SK-N-MC (cell line): ENCODE data around the gene NEURL2.

Experiments
- DNase-seq: peaks from one replicate; pipeline ENCODE4 v3.0.0-alpha.2; 2011; ENCODE audit warnings: low read depth, low spot score
- H3K27ac ChIP-seq: fragments of 200-600 bp; sonication (generic); 2 replicates; pipeline ENCODE4 v1.5.1; 2016; ENCODE audit warnings: mixed run types
- H3K36me3 ChIP-seq: fragments of 200-600 bp; sonication (generic); 2 replicates; pipeline ENCODE4 v1.6.1; 2017; ENCODE audit warnings: antibody characterized with exemption, low read length, mixed read lengths; ENCODE audit not compliant: insufficient read depth
- H3K4me3 ChIP-seq: fragments of 200-600 bp; sonication (generic); 2 replicates; pipeline ENCODE4 v1.5.1; 2016
- H3K9ac ChIP-seq: fragments of 200-600 bp; sonication (generic); 2 replicates; pipeline ENCODE4 v1.8.0; 2017; ENCODE audit warnings: mixed run types, mixed read lengths; ENCODE audit not compliant: insufficient read length
- H3K9me3 ChIP-seq: fragments of 200-600 bp; sonication (generic); 2 replicates; pipeline ENCODE4 v1.6.1; 2017; ENCODE audit warnings: low read depth, mild to moderate bottlenecking, antibody characterized with exemption, low read length, moderate library complexity, mixed read lengths
- EZH2 ChIP-seq: fragments of 200-600 bp; sonication (generic); IDR thresholded peaks from one replicate; pipeline ENCODE4 v1.6.1; 2017; ENCODE audit warnings: antibody characterized with exemption
- FOXP2 ChIP-seq: optimal IDR thresholded peaks from 2 replicates; pipeline ENCODE3; 2011; ENCODE audit warnings: mild to moderate bottlenecking, moderate library complexity; ENCODE audit not compliant: insufficient read depth; ENCODE audit errors: extremely low read length, control extremely low read depth
- POLR2AphosphoS5 ChIP-seq: IDR thresholded peaks from 2 replicates; pipeline ENCODE4 v1.6.1; 2012; ENCODE audit warnings: mild to moderate bottlenecking, low read depth, low read length, borderline replicate concordance

Gene NEURL2

DNA sequence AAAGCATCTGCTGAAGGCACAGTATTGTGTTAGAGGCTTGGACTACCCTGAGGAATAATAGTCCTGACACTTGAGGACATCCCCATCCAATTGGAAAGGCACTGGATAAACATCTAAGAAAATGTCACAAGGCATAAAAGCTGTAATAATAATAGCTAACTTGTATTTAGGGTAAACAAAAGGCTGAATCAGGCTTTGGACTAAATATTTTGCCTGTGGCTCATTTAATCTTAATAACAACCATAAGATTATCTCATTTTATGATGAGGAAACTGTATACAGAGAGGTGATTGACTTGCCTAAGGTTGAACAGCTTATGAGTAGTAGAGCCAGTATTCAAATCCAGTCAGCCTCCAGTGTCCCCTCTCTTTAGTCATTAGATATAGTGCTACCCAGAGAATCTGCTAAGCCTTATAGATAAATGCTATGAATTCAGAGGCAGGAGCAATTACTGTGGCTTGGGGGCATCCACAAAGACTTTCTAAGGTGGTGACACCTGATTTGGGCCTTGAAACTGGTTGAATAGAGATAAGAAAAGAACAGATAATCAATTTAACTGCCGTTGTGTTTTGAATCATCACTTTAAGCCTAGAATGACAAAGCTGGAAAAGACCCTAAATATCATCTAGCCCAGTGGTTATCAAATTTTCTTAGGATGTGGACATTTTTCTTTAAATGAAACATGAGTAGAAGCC is 17.5 kb downstream of the NEURL2 start:
- TF ChIP-seq FOXP2 (no peak), POLR2AphosphoS5 (no peak), EZH2 (no peak)
- DNase-seq, result no peak
- Histone ChIP-seq H3K4me3 (no peak overlapping the region), H3K9me3 (no peaks in the 10 kb centered on the region), H3K36me3 (no peaks in the 10 kb centered on the region), H3K9ac (no peak overlapping the region), H3K27ac (no peak overlapping the region)

DNA sequence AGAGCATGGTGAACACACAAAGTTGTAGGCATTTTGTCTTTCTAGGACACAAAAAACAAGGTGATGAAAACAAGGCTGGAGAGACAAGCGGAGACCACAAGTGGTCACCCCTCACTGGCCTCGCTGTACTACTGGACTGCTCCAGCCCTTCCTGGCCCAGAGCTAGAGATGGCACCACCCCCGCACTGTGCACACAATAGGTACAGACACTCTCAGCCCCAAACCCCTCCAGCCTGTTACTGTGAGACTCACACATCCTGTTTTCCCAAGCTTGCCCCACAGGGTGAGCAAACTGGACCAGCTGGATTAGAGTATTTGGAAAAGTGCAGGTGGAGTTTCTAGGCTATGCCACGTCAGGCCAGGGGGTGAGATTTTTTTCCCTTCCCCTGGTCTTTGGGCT is 18.4 kb downstream of the NEURL2 start:
- no peaks in the 10 kb centered on the region for H3K9me3 ChIP-seq
- no peak overlapping the region for H3K9ac ChIP-seq
- TF ChIP-seq FOXP2, result no peak
- no peak for TF ChIP-seq POLR2AphosphoS5
- no peak for TF ChIP-seq EZH2
- no peak overlapping the region for H3K4me3 ChIP-seq
- no peak for DNase-seq
- H3K36me3 ChIP-seq, result no peaks in the 10 kb centered on the region
- no peak overlapping the region for H3K27ac ChIP-seq

DNA sequence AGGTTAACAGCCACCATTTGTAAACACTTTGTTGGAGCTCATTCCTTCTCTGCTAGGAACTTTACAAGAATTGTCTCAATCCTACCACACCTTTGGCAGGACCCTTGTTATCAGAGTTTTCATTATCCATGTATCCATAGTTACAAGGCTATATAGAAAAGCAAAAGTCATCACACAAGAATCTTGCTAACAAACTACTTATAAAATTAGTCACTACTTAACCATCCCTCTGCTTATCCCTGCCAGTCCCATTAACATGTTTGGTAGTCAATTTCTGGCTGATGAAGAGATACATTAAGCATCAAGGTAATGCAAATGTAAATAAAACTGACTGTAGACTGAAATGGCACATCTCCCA is 23.2 kb downstream of the NEURL2 start:
- TF ChIP-seq FOXP2, result no peak
- no peak for TF ChIP-seq POLR2AphosphoS5
- no peak for TF ChIP-seq EZH2
- Histone ChIP-seq H3K27ac (no peak overlapping the region), H3K36me3 (no peaks in the 10 kb centered on the region), H3K9ac (no peak overlapping the region), H3K9me3 (no peaks in the 10 kb centered on the region), H3K4me3 (no peak overlapping the region)
- no peak for DNase-seq

DNA sequence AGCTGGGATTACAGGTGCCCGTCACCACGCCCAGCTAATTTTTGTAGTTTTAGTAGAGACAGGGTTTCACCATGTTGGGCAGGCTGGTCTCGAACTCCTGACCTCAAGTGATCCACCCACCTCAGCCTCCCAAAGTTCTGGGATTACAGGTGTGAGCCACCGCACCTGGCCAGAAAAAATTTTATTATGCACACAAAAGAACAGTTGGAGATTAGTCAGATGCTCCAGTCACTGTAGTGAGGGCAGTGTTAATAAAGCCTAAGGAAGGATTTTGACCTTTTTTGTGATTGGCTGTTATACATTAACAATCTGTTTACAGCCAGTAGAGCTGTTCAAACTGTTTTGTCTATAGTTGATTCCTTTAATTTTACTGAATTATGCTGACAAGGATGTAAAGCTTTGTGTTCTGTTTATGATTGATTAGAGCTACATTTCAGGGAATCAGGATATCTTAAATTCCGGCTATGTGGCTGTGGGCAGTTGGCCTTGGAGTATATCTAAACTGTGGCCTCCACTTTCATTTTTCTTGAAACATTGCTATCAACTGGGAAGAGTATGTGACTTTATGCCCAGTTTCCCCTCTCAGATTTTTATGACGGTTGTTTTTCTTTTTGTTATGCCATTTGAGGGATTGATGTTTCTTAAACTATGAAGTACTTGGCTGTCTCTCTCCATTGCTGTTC is 23.7 kb downstream of the NEURL2 start:
- DNase-seq, result no peak
- H3K27ac ChIP-seq, result no peak overlapping the region
- TF ChIP-seq EZH2 (no peak), POLR2AphosphoS5 (no peak), FOXP2 (no peak)

DNA sequence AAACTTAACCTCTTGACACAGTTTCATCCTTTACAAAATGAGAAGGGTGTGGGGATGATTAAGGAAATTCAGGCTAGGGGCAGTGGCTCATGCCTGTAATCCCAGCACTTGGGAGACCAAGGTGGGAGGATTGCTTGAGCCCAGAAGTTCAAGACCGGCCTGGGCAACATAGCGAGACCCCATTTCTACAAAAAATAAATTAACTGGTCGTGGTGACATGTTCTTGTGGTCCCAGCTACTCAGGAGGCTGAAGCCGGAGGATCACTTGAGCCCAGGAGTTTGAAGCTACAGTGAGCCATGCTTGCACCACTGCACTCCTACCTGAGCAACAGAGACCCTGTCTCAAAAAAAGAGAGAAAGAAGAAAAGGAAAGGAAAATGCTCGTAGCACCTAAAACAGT is 24.6 kb downstream of the NEURL2 start:
- TF ChIP-seq POLR2AphosphoS5, result no peak
- no peak for TF ChIP-seq EZH2
- TF ChIP-seq FOXP2, result no peak
- Histone ChIP-seq H3K27ac (no peak overlapping the region), H3K36me3 (no peaks in the 10 kb centered on the region), H3K4me3 (no peak overlapping the region), H3K9ac (no peak overlapping the region), H3K9me3 (no peaks in the 10 kb centered on the region)
- no peak for DNase-seq

More for the DNA sequence above, 23.7 kb downstream of the NEURL2 start:
- H3K9me3 ChIP-seq, result no peaks in the 10 kb centered on the region
- no peak overlapping the region for H3K9ac ChIP-seq
- no peak overlapping the region for H3K4me3 ChIP-seq
- no peaks in the 10 kb centered on the region for H3K36me3 ChIP-seq

DNA sequence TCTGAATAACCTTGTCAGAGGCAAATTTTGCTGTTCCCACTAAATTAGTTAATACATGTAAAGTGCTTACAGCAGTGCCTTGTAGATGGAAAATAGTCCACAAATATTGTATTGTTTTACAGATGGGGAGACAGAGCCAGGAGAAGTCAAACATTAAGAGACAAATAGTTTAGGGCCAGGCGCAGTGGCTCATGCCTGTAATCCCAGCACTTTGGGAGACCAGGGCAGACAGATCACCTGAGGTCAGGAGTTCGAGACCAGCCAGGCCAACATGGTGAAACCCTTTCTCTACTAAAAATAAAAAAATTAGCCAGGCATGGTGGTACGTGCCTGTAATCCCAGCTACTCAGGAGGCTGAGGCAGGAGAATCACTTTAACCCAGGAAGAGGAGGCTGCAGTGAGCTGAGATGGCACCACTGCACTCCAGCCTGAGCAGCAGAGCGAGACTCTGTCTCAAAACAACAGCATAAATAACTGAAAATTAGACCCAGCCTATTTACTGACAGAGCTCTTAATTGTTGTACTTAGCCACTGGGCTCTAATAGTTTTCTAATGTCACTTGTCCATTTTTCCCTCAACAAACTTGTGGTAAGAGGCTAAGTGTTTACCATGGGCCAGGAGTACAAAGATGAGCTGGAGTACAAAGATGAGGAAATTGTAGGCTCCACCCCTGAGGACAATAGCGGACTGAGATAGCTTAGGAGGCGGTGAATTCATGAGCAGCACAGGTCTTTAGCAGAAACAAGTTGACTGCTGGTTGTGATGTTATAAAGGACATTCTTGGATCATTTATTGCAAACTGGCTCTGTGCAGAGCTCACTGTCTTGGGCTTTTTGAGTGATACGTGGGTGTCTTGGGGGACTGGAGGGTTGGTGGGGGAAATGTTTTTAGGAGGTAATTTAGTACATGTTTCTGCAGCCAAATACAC is 27.2 kb downstream of the NEURL2 start:
- H3K4me3 ChIP-seq, result no peak overlapping the region
- no peak overlapping the region for H3K9ac ChIP-seq
- H3K27ac ChIP-seq, result no peak overlapping the region
- no peaks in the 10 kb centered on the region for H3K36me3 ChIP-seq
- H3K9me3 ChIP-seq, result no peaks in the 10 kb centered on the region
- no peak for TF ChIP-seq POLR2AphosphoS5
- no peak for TF ChIP-seq FOXP2
- no peak for TF ChIP-seq EZH2
- no peak for DNase-seq

DNA sequence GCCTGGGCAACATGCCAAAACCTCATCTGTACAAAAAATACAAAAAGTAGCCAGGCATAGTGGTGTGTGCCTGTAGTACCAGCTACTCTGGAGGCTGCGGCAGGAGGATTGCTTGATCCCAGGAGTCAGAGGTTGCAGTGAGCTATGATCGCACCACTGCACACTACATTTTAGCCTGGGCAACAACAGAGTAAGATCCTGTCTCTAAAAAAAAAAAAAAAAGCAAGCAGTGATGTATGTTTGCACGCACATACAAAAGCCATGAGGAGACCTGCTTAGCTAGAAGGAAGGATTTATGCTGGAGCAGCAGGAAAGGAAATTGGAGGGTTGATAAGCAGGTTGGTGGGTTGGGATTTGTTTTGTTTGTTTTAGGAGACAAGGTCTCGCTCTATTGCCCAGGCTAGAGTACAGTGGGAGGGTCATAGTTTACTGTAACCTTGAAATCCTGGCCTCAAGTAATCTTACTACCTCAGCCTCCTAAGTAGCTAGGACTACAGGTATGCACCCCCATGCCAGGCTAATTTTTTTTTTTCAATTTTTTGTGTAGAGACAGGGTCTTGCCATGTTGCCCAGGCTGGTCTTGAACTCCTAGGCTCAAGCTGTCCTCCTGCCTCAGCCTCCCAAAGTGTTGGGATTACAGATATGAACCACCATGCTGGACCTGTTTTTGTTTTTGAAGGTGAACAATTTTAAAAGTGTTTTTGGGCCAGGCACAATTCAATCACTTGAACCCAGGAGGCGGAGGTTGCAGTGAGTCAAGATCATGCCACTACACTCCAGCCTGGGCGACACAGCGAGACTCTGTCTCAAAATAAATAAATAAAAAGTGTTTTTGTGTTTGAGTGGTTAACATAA is 29.6 kb downstream of the NEURL2 start:
- TF ChIP-seq FOXP2 (no peak), POLR2AphosphoS5 (no peak), EZH2 (no peak)
- Histone ChIP-seq H3K9me3 (no peaks in the 10 kb centered on the region), H3K9ac (no peak overlapping the region), H3K4me3 (no peak overlapping the region), H3K27ac (no peak overlapping the region), H3K36me3 (no peaks in the 10 kb centered on the region)
- DNase-seq, result no peak

DNA sequence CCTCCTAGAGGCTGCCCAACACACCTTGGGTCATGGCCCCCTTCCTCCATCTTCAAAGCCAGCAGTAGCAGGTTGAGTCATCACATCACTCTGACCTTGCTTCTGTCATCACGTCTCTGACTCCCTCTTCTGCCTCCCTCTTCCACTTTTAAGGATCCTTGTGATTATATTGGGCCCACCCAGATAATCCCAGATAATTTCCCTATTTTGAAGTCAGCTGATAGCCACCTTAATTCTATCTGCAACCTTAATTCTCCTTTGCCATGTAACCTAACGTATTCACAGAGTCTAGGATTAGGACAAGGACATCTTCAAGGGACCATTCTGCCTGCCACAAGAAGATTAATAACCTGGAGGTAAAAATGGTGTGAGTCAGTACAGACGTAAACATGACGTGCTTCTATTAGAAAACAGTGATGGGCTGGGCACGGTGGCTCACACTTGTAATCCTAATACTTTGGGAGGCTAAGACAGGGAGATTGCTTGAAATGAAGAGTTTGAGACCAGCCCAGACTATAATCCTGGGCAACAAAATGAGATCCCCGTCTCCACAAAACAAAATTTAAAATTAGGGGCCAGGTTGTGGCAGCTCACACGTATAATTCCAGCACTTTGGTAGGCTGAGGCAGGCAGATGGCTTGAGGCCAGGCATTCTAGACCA is 30.3 kb downstream of the NEURL2 start:
- Histone ChIP-seq H3K27ac (no peak overlapping the region), H3K9ac (no peak overlapping the region), H3K36me3 (no peaks in the 10 kb centered on the region), H3K4me3 (no peak overlapping the region), H3K9me3 (no peaks in the 10 kb centered on the region)
- DNase-seq, result no peak
- TF ChIP-seq EZH2 (no peak), FOXP2 (no peak), POLR2AphosphoS5 (no peak)
